DOHH2 (cell line): ENCODE data around the gene MARF1.
A peak's percentile ranks its signal among the peaks of the same experiment; 100 is the strongest.
"Not testable (repeated sequence)": the region's sequence is repeated elsewhere in the genome, so short reads cannot be mapped to it uniquely, and the experiment has no call there.

Source experiments
- H3F3A ChIP-seq: fragments of 200-600 bp; sonication (generic), shearing (Covaris generic); 2 replicates; pipeline ENCODE4 v1.6.0; 2016; ENCODE audit warnings: antibody characterized with exemption, mild to moderate bottlenecking; ENCODE audit not compliant: control insufficient read depth, insufficient read depth
- H3K27ac ChIP-seq: fragments of 200-600 bp; sonication (generic); 2 replicates; pipeline ENCODE4 v1.5.1; 2014; ENCODE audit warnings: low read depth, mild to moderate bottlenecking, low read length, moderate library complexity
- H3K27me3 ChIP-seq: fragments of 200-600 bp; sonication (generic); 2 replicates; pipeline ENCODE4 v1.6.1; 2014; ENCODE audit warnings: mild to moderate bottlenecking, low read length, mixed read lengths; ENCODE audit not compliant: control insufficient read depth
- H3K36me3 ChIP-seq: fragments of 200-600 bp; sonication (generic); 2 replicates; pipeline ENCODE4 v1.6.1; 2014; ENCODE audit warnings: mild to moderate bottlenecking, low read length, moderate library complexity, mixed read lengths; ENCODE audit not compliant: control insufficient read depth
- H3K4me1 ChIP-seq: fragments of 200-600 bp; sonication (generic); 2 replicates; pipeline ENCODE4 v1.6.1; 2014; ENCODE audit warnings: mild to moderate bottlenecking, low read length, mixed read lengths; ENCODE audit not compliant: control insufficient read depth
- H3K4me2 ChIP-seq: fragments of 200-600 bp; sonication (generic); 2 replicates; pipeline ENCODE4 v1.6.0; 2014; ENCODE audit warnings: mild to moderate bottlenecking, low read length, moderate library complexity
- H3K4me3 ChIP-seq: fragments of 200-600 bp; sonication (generic); 2 replicates; pipeline ENCODE4 v1.5.1; 2014; ENCODE audit warnings: mild to moderate bottlenecking, low read length, mixed read lengths
- H3K79me2 ChIP-seq: fragments of 200-600 bp; sonication (generic); 2 replicates; pipeline ENCODE4 v1.6.1; 2014; ENCODE audit warnings: mild to moderate bottlenecking, low read length, mixed read lengths; ENCODE audit not compliant: control insufficient read depth
- H3K9me2 ChIP-seq: fragments of 200-600 bp; sonication (generic); replicated peaks from 2 replicates; pipeline ENCODE4 v1.6.1; 2014; ENCODE audit warnings: mild to moderate bottlenecking, low read length, mixed read lengths; ENCODE audit not compliant: control insufficient read depth
- H3K9me3 ChIP-seq: fragments of 200-600 bp; sonication (generic); 2 replicates; pipeline ENCODE4 v1.6.1; 2014; ENCODE audit warnings: antibody characterized with exemption, low read length, mixed read lengths; ENCODE audit not compliant: control insufficient read depth, insufficient read depth
- H4K20me1 ChIP-seq: fragments of 200-600 bp; sonication (generic); 2 replicates; pipeline ENCODE4 v1.6.0; 2014; ENCODE audit warnings: low read depth, mild to moderate bottlenecking, antibody characterized with exemption, low read length, moderate library complexity; ENCODE audit not compliant: control insufficient read depth, insufficient read depth
- CTCF ChIP-seq: fragments of 200-600 bp; sonication (generic); IDR thresholded peaks from one replicate; pipeline ENCODE4 v1.5.1; 2014; ENCODE audit warnings: antibody characterized with exemption, mild to moderate bottlenecking, low read depth, low read length; ENCODE audit not compliant: poor library complexity, severe bottlenecking
- EZH2phosphoT487 ChIP-seq: fragments of 200-600 bp; sonication (generic); IDR thresholded peaks from 2 replicates; pipeline ENCODE4 v1.6.1; 2017; ENCODE audit warnings: borderline replicate concordance, mild to moderate bottlenecking, antibody characterized with exemption, low read length, moderate library complexity, mixed read lengths

The MARF1 gene

GRCh38 chr16:15644962-15645465, 2.1 kb upstream of the MARF1 start:
- peaks cover 57% of the 10 kb centered on the region for H3K4me1 ChIP-seq
- H3K27ac ChIP-seq = 0 out of 2 replicates have a peak overlapping the region, but pooled peaks have one; percentile 95
- not testable (repeated sequence) for H3K27me3 ChIP-seq, H3K36me3 ChIP-seq, H3K9me2 ChIP-seq, H3K9me3 ChIP-seq, H4K20me1 ChIP-seq
- H3K4me3 ChIP-seq = peak overlapping the region; percentile 82; the same call in 1 of the 2 replicates
- H3K4me2 ChIP-seq = peak overlapping the region; percentile 72
- H3K79me2 ChIP-seq = peaks cover 27% of the 10 kb centered on the region
- peaks cover 38% of the 10 kb centered on the region for H3F3A ChIP-seq

DNA sequence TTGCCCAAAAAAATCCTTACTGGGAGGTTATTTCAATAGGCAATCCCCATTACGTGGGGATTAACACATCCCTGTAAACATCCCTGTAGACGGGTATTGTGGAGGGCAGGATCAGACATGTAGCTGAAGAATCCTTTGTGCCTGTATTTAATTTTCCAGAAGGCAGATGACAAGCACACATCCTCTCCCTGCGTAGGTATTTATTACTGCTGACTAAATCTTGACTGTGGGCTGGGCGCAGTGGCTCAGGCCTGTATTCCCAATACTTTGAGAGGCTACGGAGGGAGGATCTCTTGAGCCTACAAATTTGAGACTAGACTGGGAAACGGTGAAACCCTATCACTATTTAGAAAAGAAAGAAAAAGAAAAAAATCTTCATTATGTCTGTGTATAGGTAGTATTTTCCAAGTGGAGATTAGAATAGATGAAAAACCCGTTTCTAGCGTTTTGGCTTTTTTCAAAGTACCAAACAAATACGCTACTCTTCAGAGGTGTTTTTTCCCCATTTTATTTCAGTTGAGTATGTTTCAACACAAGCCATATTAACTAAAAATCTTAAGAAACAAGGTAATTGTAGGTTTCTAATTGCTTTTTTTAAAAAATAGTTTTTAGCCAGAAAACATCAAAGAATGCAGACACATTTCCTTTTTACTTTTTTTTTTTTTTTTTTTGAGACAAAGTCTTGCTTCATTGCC, 1.5 kb upstream of the MARF1 start:
- Histone ChIP-seq H3K36me3 (peaks cover 7% of the 10 kb centered on the region), H3K4me1 (peaks cover 58% of the 10 kb centered on the region), H3K4me2 (peak overlapping the region; percentile 72), H3K27ac (peak overlapping the region; percentile 95), H3K9me2 (no peaks in the 10 kb centered on the region), H3K27me3 (no peaks in the 10 kb centered on the region), H3F3A (peaks cover 44% of the 10 kb centered on the region), H3K79me2 (peaks cover 27% of the 10 kb centered on the region), H3K4me3 (peak overlapping the region; percentile 82), H4K20me1 (no peaks in the 10 kb centered on the region), H3K9me3 (no peaks in the 10 kb centered on the region)
- no peak for TF ChIP-seq CTCF
- TF ChIP-seq EZH2phosphoT487 = no peak

DNA sequence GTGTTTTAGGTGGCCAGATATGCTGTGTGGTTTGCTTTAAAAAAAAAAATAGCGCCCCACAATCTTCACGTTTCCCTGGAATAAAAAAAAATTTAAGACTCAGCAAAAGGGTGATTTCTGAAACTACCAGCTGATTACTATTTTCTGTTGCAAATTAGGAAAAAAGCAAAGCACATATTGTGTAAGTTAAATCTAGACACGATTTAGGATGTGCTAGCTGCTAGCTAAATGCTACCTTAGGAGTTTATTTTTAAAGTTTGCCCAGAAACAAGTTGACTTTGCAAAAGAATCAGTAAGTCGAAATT, 944 bp upstream of the MARF1 start:
- peak overlapping the region; percentile 72 for H3K4me2 ChIP-seq
- no peaks in the 10 kb centered on the region for H3K9me3 ChIP-seq
- TF ChIP-seq EZH2phosphoT487 = no peak
- no peak for TF ChIP-seq CTCF
- H3K27ac ChIP-seq = peak overlapping the region; percentile 95
- no peaks in the 10 kb centered on the region for H3K9me2 ChIP-seq
- peaks cover 49% of the 10 kb centered on the region for H3F3A ChIP-seq
- no peaks in the 10 kb centered on the region for H4K20me1 ChIP-seq
- H3K27me3 ChIP-seq = no peaks in the 10 kb centered on the region
- H3K36me3 ChIP-seq = peaks cover 8% of the 10 kb centered on the region
- H3K79me2 ChIP-seq = peaks cover 27% of the 10 kb centered on the region
- peak overlapping the region; percentile 82 for H3K4me3 ChIP-seq
- H3K4me1 ChIP-seq = peaks cover 60% of the 10 kb centered on the region

GRCh38 chr16:15642557-15643047, 352 bp downstream of the MARF1 start:
- TF ChIP-seq CTCF = peak; percentile 72
- TF ChIP-seq EZH2phosphoT487 = no peak
- Histone ChIP-seq H3K36me3 (peaks cover 21% of the 10 kb centered on the region), H3K4me3 (peak overlapping the region; percentile 82), H4K20me1 (no peaks in the 10 kb centered on the region), H3K79me2 (peaks cover 39% of the 10 kb centered on the region), H3K27me3 (no peaks in the 10 kb centered on the region), H3K9me3 (no peaks in the 10 kb centered on the region), H3K4me2 (peak overlapping the region; percentile 94), H3K27ac (peak overlapping the region; percentile 95), H3F3A (peaks cover 55% of the 10 kb centered on the region), H3K4me1 (peaks cover 73% of the 10 kb centered on the region), H3K9me2 (no peaks in the 10 kb centered on the region)
